Breast epithelium (tissue), 4 donors: ENCODE results near the gene METTL5. TPM values are rescaled to one million over a fixed set of nuclear protein-coding genes. Genes with fewer than 3 reads are reported as not detected.
"Not testable (repeated sequence)": the region's sequence is repeated elsewhere in the genome, so short reads cannot be mapped to it uniquely, and the experiment has no call there.

Experiments
- DNase-seq, 2 donors: peaks; one replicate each; pipeline ENCODE4 v3.0.0-alpha.2; 2019; ENCODE audit warnings: low spot score in 2 of 2
- H3K27ac ChIP-seq, 2 donors: fragments of 200-600 bp; sonication (generic) in 1 of 2; one replicate each; pipeline ENCODE4 v1.5.1; 2016 to 2019; ENCODE audit warnings: mild to moderate bottlenecking in 1 of 2
- H3K27me3 ChIP-seq, 2 donors: fragments of 200-600 bp; sonication (generic) in 1 of 2; one replicate each; pipeline versions ENCODE4 v1.5.1 to v1.6.0; 2017 to 2019; ENCODE audit warnings: control low read depth in 1 of 2, mild to moderate bottlenecking in 1 of 2
- H3K36me3 ChIP-seq: fragments of 200-600 bp; one replicate; pipeline ENCODE4 v1.5.1; 2019
- H3K4me1 ChIP-seq, 2 donors: fragments of 200-600 bp; sonication (generic); one replicate each; pipeline ENCODE4 v1.5.1; 2016 to 2019; ENCODE audit warnings: control low read depth in 1 of 2
- H3K4me3 ChIP-seq, 3 donors: fragments of 200-600 bp; sonication (generic); 1 replicate in 2 of 3; 2 replicates in 1 of 3; pipeline ENCODE4 v1.5.1; 2016 to 2019; ENCODE audit warnings: mild to moderate bottlenecking in 3 of 3, moderate library complexity in 2 of 3
- H3K9me3 ChIP-seq, 2 donors: fragments of 200-600 bp; sonication (generic) in 1 of 2; one replicate each; pipeline ENCODE4 v1.5.1; 2016 to 2019; ENCODE audit warnings: control low read depth in 1 of 2
- POLR2A ChIP-seq: fragments of 450-650 bp; IDR thresholded peaks from one replicate; pipeline ENCODE4 v1.6.1; 2016; ENCODE audit warnings: antibody characterized with exemption, mild to moderate bottlenecking, moderate library complexity
- POLR2AphosphoS5 ChIP-seq, 3 donors: sonication (generic); formaldehyde crosslinking; IDR thresholded peaks; one replicate each; pipeline ENCODE4 v1.6.1; 2017; ENCODE audit warnings: antibody characterized with exemption in 3 of 3
- intact Hi-C: fragments of 100-400 bp; cut with DNase I; formaldehyde crosslinking; loops from one replicate; pipeline ENCODE4 v1.15.1; 2023; ENCODE audit warnings: low total_unique reads
- total RNA-seq, 3 donors: library from RNA; depleted of rRNA; stranded (reverse); fragments of >200 nt; gene quantifications; one replicate each; pipeline ENCODE4 v1.1.0, GENCODE V29; 2016
- TF ChIP-seq, protein P1 (sequence below), 3 donors: fragments of 450-650 bp; IDR thresholded peaks; one replicate each; pipeline ENCODE4 v1.5.1; 2016 to 2017; ENCODE audit warnings: antibody characterized with exemption in 3 of 3, mild to moderate bottlenecking in 3 of 3, moderate library complexity in 3 of 3

Gene METTL5
- total RNA-seq, 3 donors from 2014 or later = 43.6 to 75.2 (median 52.7) TPM

DNA sequence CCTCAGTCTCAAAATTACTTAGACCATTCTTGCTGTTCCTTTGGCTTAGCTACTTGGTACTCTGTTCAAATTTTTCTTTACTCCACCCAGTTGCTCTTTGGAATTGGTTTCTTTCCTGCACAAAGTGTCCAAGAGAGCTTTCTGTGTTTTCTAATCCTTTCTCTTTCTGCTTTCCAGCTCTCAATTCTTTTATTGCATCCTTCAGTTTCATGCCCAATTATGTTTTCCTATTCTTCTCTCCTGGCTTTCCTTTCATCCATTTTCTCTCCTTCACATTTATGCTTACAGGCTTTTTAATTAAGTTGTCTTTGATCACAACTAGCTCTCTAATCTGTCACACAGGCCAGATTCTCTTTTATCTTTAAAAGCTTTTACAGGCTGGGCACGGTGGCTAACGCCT lies 40.8 kb upstream of the METTL5 start:
- no peaks in the 10 kb centered on the region for H3K9me3 ChIP-seq
- intact Hi-C loops = no loop called here

DNA sequence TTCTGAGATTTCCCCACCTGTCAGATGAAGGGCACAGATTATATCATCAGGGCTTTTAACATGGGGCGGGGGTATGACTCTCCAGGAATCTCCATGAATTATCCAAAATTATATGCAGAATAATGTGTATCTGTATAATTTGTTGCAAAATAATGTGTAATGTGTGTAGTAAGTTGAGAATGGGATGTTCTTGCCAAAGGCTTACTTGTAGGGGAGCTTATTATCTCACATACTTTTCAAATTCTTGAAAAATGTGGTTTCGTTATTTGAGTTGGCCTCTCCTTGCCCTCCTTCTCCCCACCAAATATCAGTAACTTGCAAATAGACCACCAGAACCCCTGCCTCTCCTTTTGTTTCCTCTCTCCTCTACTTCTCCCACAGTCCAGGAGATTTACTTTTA lies 38.1 kb upstream of the METTL5 start:
- TF ChIP-seq POLR2A = no peak
- TF ChIP-seq, protein P1, sequence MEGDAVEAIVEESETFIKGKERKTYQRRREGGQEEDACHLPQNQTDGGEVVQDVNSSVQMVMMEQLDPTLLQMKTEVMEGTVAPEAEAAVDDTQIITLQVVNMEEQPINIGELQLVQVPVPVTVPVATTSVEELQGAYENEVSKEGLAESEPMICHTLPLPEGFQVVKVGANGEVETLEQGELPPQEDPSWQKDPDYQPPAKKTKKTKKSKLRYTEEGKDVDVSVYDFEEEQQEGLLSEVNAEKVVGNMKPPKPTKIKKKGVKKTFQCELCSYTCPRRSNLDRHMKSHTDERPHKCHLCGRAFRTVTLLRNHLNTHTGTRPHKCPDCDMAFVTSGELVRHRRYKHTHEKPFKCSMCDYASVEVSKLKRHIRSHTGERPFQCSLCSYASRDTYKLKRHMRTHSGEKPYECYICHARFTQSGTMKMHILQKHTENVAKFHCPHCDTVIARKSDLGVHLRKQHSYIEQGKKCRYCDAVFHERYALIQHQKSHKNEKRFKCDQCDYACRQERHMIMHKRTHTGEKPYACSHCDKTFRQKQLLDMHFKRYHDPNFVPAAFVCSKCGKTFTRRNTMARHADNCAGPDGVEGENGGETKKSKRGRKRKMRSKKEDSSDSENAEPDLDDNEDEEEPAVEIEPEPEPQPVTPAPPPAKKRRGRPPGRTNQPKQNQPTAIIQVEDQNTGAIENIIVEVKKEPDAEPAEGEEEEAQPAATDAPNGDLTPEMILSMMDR (IDR thresholded peaks at IDR 0.05) = no peak
- TF ChIP-seq POLR2AphosphoS5 (IDR thresholded peaks at IDR 0.05) = no peak
- intact Hi-C loops = no loop called here
- no peaks in the 10 kb centered on the region for H3K27me3 ChIP-seq

More for the DNA sequence above, 40.8 kb upstream of the METTL5 start:
- Histone ChIP-seq H3K27ac (no peak overlapping the region), H3K4me3 (no peak overlapping the region), H3K27me3 (no peaks in the 10 kb centered on the region), H3K4me1 (no peaks in the 10 kb centered on the region), H3K36me3 (no peaks in the 10 kb centered on the region)
- no peak for TF ChIP-seq POLR2AphosphoS5 (IDR thresholded peaks at IDR 0.05)
- TF ChIP-seq, protein P1 (IDR thresholded peaks at IDR 0.05) = no peak
- no peak for TF ChIP-seq POLR2A
- DNase-seq = no peak

DNA sequence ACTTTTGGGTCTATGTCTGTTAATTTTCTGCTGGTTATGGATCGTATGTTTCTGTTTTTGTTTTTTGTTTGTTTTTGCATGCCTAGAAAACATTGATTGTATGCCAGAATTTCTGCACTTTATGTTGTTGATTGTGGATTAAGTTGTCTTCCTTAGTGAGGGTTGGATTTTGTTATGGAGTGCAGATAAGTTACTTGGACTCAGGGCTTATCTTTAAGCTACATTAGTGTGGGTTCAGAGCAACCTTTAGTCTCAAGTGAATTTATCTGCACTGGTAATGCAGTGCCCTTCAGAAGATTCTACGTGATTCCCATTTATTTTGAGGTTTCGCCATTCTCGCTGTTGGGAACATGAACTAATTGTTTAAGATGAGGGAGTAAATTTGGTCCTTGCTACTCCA lies 35.4 kb upstream of the METTL5 start:
- no peak overlapping the region for H3K4me3 ChIP-seq
- intact Hi-C loops = no loop called here
- no peaks in the 10 kb centered on the region for H3K4me1 ChIP-seq
- H3K36me3 ChIP-seq = no peaks in the 10 kb centered on the region
- DNase-seq = no peak
- H3K9me3 ChIP-seq = peaks cover 0 to 5% of the 10 kb centered on the region in 2 donors
- no peaks in the 10 kb centered on the region for H3K27me3 ChIP-seq
- TF ChIP-seq POLR2A = no peak
- TF ChIP-seq, protein P1 (IDR thresholded peaks at IDR 0.05) = no peak
- no peak for TF ChIP-seq POLR2AphosphoS5 (IDR thresholded peaks at IDR 0.05)
- H3K27ac ChIP-seq = no peak overlapping the region

More for the DNA sequence above, 38.1 kb upstream of the METTL5 start:
- Histone ChIP-seq H3K4me1 (no peaks in the 10 kb centered on the region), H3K36me3 (no peaks in the 10 kb centered on the region), H3K27ac (no peak overlapping the region), H3K9me3 (no peaks in the 10 kb centered on the region), H3K4me3 (no peak overlapping the region)
- no peak for DNase-seq

DNA sequence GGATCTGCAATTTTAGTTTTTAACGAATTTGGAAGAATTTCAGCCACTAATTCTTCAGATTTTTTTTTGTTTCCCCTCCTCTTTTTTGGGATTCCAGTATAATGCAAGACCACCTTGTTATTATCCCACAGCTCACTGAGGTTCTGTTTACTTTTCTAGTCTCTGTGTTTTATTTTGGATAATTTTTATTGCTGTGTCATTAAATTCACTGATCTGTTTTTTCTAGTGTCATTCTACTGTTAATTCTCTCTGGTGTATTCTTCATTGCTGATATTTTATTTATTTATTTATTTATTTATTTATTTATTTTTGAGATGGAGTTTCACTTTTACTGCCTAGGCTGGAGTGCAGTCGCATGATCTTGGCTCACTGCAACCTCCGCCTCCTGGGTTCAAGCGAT lies 34.7 kb upstream of the METTL5 start:
- Histone ChIP-seq H3K4me3 (no peak overlapping the region), H3K27me3 (no peaks in the 10 kb centered on the region), H3K27ac (no peak overlapping the region), H3K9me3 (peaks cover 0 to 5% of the 10 kb centered on the region in 2 donors), H3K36me3 (no peaks in the 10 kb centered on the region), H3K4me1 (no peaks in the 10 kb centered on the region)
- DNase-seq = no peak
- intact Hi-C loops = no loop called here
- TF ChIP-seq, protein P1 (IDR thresholded peaks at IDR 0.05) = no peak
- TF ChIP-seq POLR2A (no peak), POLR2AphosphoS5 (IDR thresholded peaks at IDR 0.05) (no peak)

DNA sequence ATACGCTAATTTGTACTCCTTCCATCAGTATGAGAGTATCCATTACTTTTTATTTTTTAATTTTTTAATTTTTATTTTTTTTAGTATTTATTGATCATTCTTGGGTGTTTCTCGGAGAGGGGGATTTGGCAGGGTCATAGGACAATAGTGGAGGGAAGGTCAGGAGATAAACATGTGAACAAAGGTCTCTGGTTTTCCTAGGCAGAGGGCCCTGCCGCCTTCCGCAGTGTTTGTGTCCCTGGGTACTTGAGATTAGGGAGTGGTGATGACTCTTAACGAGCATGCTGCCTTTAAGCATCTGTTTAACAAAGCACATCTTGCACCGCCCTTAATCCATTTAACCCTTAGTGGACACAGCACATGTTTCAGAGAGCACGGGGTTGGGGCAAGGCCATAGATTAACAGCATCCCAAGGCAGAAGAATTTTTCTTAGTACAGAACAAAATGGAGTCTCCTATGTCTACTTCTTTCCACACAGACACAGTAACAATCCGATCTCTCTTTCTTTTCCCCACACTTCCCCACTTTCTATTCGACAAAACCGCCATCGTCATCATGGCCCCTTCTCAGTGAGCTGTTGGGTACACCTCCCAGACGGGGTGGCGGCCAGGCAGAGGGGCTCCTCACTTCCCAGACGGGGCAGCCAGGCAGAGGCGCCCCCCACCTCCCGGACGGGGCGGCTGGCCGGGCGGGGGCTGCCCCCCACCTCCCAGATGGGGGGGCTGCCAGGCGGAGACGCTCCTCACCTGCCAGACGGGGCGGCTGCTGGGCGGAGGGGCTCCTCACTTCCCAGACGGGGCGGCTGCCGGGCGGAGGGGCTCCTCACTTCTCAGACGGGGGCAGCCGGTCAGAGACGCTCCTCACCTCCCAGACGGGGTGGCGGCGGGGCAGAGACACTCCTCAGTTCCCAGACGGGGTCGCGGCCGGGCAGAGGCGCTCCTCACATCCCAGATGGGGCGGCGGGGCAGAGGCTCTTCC lies 30.9 kb upstream of the METTL5 start:
- DNase-seq, H3K36me3 ChIP-seq, H3K27ac ChIP-seq, intact Hi-C loops, H3K4me1 ChIP-seq, H3K4me3 ChIP-seq, H3K27me3 ChIP-seq, H3K9me3 ChIP-seq: not testable (repeated sequence)
